SK-N-SH (cell line): ENCODE results near the gene SEC61B. TPM values are rescaled to one million over a fixed set of nuclear protein-coding genes. Genes with fewer than 3 reads are reported as not detected.

Source experiments
- CTCF ChIA-PET: fragments of 300-600, 350-600 bp; formaldehyde crosslinking; extraction: SDS; loops from one replicate; lab custom pipeline; 2021; lab: Yijun Ruan, JAX
- POLR2A ChIA-PET: fragments of 350-600 bp; sonication (Branson Sonifier 250); formaldehyde crosslinking; extraction: SDS; loops from one replicate; lab custom pipeline; 2020; ENCODE audit warnings: antibody characterized with exemption, inconsistent platforms; lab: Yijun Ruan, JAX
- DNase-seq: peaks from one replicate; pipeline ENCODE4 v3.0.0; 2012
- H2AFZ ChIP-seq: fragments of 200-600 bp; sonication (generic); 2 replicates; pipeline ENCODE4 v1.8.1; 2016; ENCODE audit warnings: antibody characterized with exemption, mild to moderate bottlenecking, low read depth
- H3F3A ChIP-seq: fragments of 200-600 bp; sonication (generic); replicated peaks from 2 replicates; pipeline ENCODE3; 2016; ENCODE audit warnings: antibody characterized with exemption, mild to moderate bottlenecking; ENCODE audit not compliant: insufficient read depth
- H3K27ac ChIP-seq, 2 experiments: fragments of 200-500 bp in 1 of 2; fragments of 200-600 bp in 1 of 2; sonication (Bioruptor generic) in 1 of 2; sonication (generic), shearing (Covaris generic) in 1 of 2; 2 replicates each; pipeline versions ENCODE4 v1.5.1 to v1.6.1; 2014 to 2016; ENCODE audit warnings: low read depth in 2 of 2, inconsistent platforms in 1 of 2, low read length in 1 of 2, mild to moderate bottlenecking in 1 of 2, mixed read lengths in 1 of 2
- H3K27me3 ChIP-seq: fragments of 200-600 bp; sonication (generic), shearing (Covaris generic); 2 replicates; pipeline ENCODE4 v1.6.1; 2016; ENCODE audit warnings: mixed run types; ENCODE audit not compliant: insufficient read depth
- H3K36me3 ChIP-seq, 2 experiments: fragments of 200-500 bp in 1 of 2; fragments of 200-600 bp in 1 of 2; sonication (Bioruptor generic) in 1 of 2; sonication (generic) in 1 of 2; replicated peaks in 1 of 2; 2 replicates each; pipeline versions ENCODE3 to v1.5.1; 2014 to 2016; ENCODE audit warnings: low read length in 1 of 2, mild to moderate bottlenecking in 1 of 2; ENCODE audit not compliant: insufficient read depth in 2 of 2, control insufficient read depth in 1 of 2
- H3K4me1 ChIP-seq, 2 experiments: fragments of 200-500 bp in 1 of 2; fragments of 200-600 bp in 1 of 2; sonication (Bioruptor generic) in 1 of 2; sonication (generic), shearing (Covaris generic) in 1 of 2; 2 replicates each; pipeline versions ENCODE4 v1.5.1 to v1.6.1; 2014 to 2016; ENCODE audit warnings: low read depth in 1 of 2, low read length in 1 of 2, mixed run types in 1 of 2; ENCODE audit not compliant: insufficient read depth in 2 of 2, control insufficient read depth in 1 of 2
- H3K4me2 ChIP-seq: fragments of 200-600 bp; sonication (generic), shearing (Covaris generic); 2 replicates; pipeline ENCODE4 v1.6.1; 2017; ENCODE audit warnings: mixed run types
- H3K4me3 ChIP-seq, 2 experiments: fragments of 200-500 bp in 1 of 2; fragments of 200-600 bp in 1 of 2; sonication (Bioruptor generic) in 1 of 2; sonication (generic), shearing (Covaris generic) in 1 of 2; 2 replicates each; pipeline versions ENCODE4 v1.5.1 to v1.8.1; 2014 to 2016; ENCODE audit warnings: low read depth in 2 of 2, inconsistent platforms in 1 of 2, low read length in 1 of 2, mild to moderate bottlenecking in 1 of 2, mixed read lengths in 1 of 2, moderate library complexity in 1 of 2
- H3K79me2 ChIP-seq: fragments of 200-600 bp; sonication (generic); 2 replicates; pipeline ENCODE4 v1.8.1; 2017; ENCODE audit warnings: mild to moderate bottlenecking; ENCODE audit not compliant: insufficient read depth
- H3K9ac ChIP-seq: fragments of 200-600 bp; sonication (generic); 2 replicates; pipeline ENCODE4 v1.6.1; 2017; ENCODE audit warnings: mixed run types
- H3K9me2 ChIP-seq: fragments of 200-600 bp; sonication (generic); 2 replicates; pipeline ENCODE4 v1.6.1; 2017; ENCODE audit warnings: mixed run types
- H3K9me3 ChIP-seq: fragments of 200-600 bp; sonication (generic); 2 replicates; pipeline ENCODE4 v1.6.1; 2017; ENCODE audit warnings: mixed run types, mild to moderate bottlenecking, moderate library complexity
- H4K20me1 ChIP-seq: fragments of 200-600 bp; sonication (generic); 2 replicates; pipeline ENCODE4 v1.6.1; 2017; ENCODE audit warnings: mild to moderate bottlenecking, mixed run types; ENCODE audit not compliant: insufficient read depth
- CHD2 ChIP-seq: fragments of 150-350 bp; IDR thresholded peaks from 2 replicates; pipeline ENCODE4 v1.6.1; 2018; ENCODE audit warnings: low read length; ENCODE audit not compliant: partially characterized antibody
- ELF1 ChIP-seq: IDR thresholded peaks from 2 replicates; pipeline ENCODE4 v1.4.0; 2012
- EP300 ChIP-seq, 2 experiments: IDR thresholded peaks; 2 replicates each; pipeline versions ENCODE4 v1.4.0 to v1.6.1; 2012; ENCODE audit warnings: borderline replicate concordance in 1 of 2, low read depth in 1 of 2, low read length in 1 of 2
- EZH2phosphoT487 ChIP-seq: fragments of 200-600 bp; sonication (generic); IDR thresholded peaks from 2 replicates; pipeline ENCODE4 v1.6.1; 2017; ENCODE audit warnings: low read depth, mixed run types, mild to moderate bottlenecking, antibody characterized with exemption, moderate library complexity, borderline replicate concordance
- FOSL2 ChIP-seq: IDR thresholded peaks from 2 replicates; pipeline ENCODE4 v1.4.0; 2012; ENCODE audit warnings: low read depth, mild to moderate bottlenecking, moderate library complexity, borderline replicate concordance
- FOXJ3 ChIP-seq: sonication (generic); formaldehyde crosslinking; IDR thresholded peaks from 2 replicates; pipeline ENCODE4 v1.5.1; 2020; ENCODE audit warnings: mild to moderate bottlenecking, missing genetic modification reagents
- GABPA ChIP-seq: IDR thresholded peaks from 2 replicates; pipeline ENCODE4 v1.4.0; 2012; ENCODE audit warnings: low read depth, mild to moderate bottlenecking
- IRF3 ChIP-seq: fragments of 150-350 bp; IDR thresholded peaks from 2 replicates; pipeline ENCODE4 v1.6.1; 2016; ENCODE audit warnings: mild to moderate bottlenecking, low read depth, low read length
- MXI1 ChIP-seq: IDR thresholded peaks from 2 replicates; pipeline ENCODE4 v1.6.1; 2012; ENCODE audit warnings: mild to moderate bottlenecking, low read depth, low read length, improper control_type of control experiment
- NFIC ChIP-seq: IDR thresholded peaks from 2 replicates; pipeline ENCODE4 v1.4.0; 2012; ENCODE audit warnings: borderline replicate concordance
- NRF1 ChIP-seq: IDR thresholded peaks from 2 replicates; pipeline ENCODE4 v1.6.1; 2012; ENCODE audit warnings: low read depth, mild to moderate bottlenecking, low read length
- RFX5 ChIP-seq: IDR thresholded peaks from 2 replicates; pipeline ENCODE4 v1.6.1; 2012; ENCODE audit warnings: mild to moderate bottlenecking, improper control_type of control experiment, low read length
- SMC3 ChIP-seq: IDR thresholded peaks from 2 replicates; pipeline ENCODE4 v1.6.1; 2012; ENCODE audit warnings: low read depth, low read length, improper control_type of control experiment
- WGBS: methylation state at CpG from one replicate; pipeline ENCODE4 v1.1.6; 2017; ENCODE audit warnings: low lambda C conversion rate; 5-methylcytosine and 5-hydroxymethylcytosine counted together
- polyA plus RNA-seq, 3 experiments: library from polyadenylated mRNA; depleted of rRNA; stranded (reverse); fragments of >200 nt; gene quantifications; 2 replicates each; pipeline ENCODE4 v1.2.3, GENCODE V29; 2012

SEC61B gene
- polyA plus RNA-seq, 1 of the 3 experiments (the other 2 are of a cell fraction): 174 TPM

- TF ChIP-seq EZH2phosphoT487: no peak
- peak; percentile 19 for DNase-seq
- H3K9me2 ChIP-seq: no peaks in the 10 kb centered on the region
- H3K36me3 ChIP-seq: no peaks in the 10 kb centered on the region
- no peak overlapping the region for H3K9ac ChIP-seq
- CTCF ChIA-PET: interaction anchor here (0.6 to 2.0 kb wide), 6 partner anchors 11 to 651 kb away, joined by 3 to 7 read pairs (median 3); no protein-coding TSS in a partner anchor
- POLR2A ChIA-PET: interaction anchor here (0.6 kb wide), 1 partner anchor 25 kb away, joined by 4 read pairs; no protein-coding TSS in a partner anchor
- H3F3A ChIP-seq: no peaks in the 10 kb centered on the region
- H3K27me3 ChIP-seq: no peaks in the 10 kb centered on the region
- H2AFZ ChIP-seq: no peak overlapping the region
- WGBS: 84% methylated on average over 16 of the region's 17 CpGs
- H3K9me3 ChIP-seq: no peaks in the 10 kb centered on the region
- H3K79me2 ChIP-seq: no peaks in the 10 kb centered on the region
- H4K20me1 ChIP-seq: no peaks in the 10 kb centered on the region
- H3K4me1 ChIP-seq: peaks cover 0 to 32% of the 10 kb centered on the region in 2 experiments; a peak in 1 of 4 replicates
- no peak overlapping the region for H3K27ac ChIP-seq
- no peak overlapping the region for H3K4me3 ChIP-seq
- no peak overlapping the region for H3K4me2 ChIP-seq
These were observed 42.9 kb upstream of the SEC61B start for GRCh38 chr9:99178912-99179872.

GRCh38 chr9:99180199-99180598 is 41.9 kb upstream of the SEC61B start:
- H3K4me3 ChIP-seq: no peak overlapping the region
- DNase-seq: no peak
- no peak overlapping the region for H2AFZ ChIP-seq
- no peaks in the 10 kb centered on the region for H3F3A ChIP-seq
- H4K20me1 ChIP-seq: no peaks in the 10 kb centered on the region
- H3K27ac ChIP-seq: no peak overlapping the region
- no peaks in the 10 kb centered on the region for H3K9me2 ChIP-seq
- no peaks in the 10 kb centered on the region for H3K36me3 ChIP-seq
- H3K9me3 ChIP-seq: no peaks in the 10 kb centered on the region
- POLR2A ChIA-PET: no interaction called here
- H3K4me2 ChIP-seq: no peak overlapping the region
- no peaks in the 10 kb centered on the region for H3K27me3 ChIP-seq
- no peak for TF ChIP-seq GABPA
- no peak for TF ChIP-seq SMC3
- TF ChIP-seq CHD2: no peak
- TF ChIP-seq IRF3: no peak
- no peak for TF ChIP-seq FOSL2
- no peak for TF ChIP-seq NRF1
- no peak for TF ChIP-seq RFX5
- no peak for TF ChIP-seq MXI1
- TF ChIP-seq ELF1: no peak
- no peak for TF ChIP-seq EP300 (IDR thresholded peaks at IDR 0.05; ENCODE audit: borderline replicate concordance in 1 of 2, low read depth in 1 of 2, low read length in 1 of 2)
- no peak for TF ChIP-seq NFIC
- no peak for TF ChIP-seq FOXJ3 (CRISPR knock-in tag)
- TF ChIP-seq, all 33 proteins: peak for 0
- H3K9ac ChIP-seq: no peak overlapping the region
- H3K4me1 ChIP-seq: peaks cover 3 to 35% of the 10 kb centered on the region in 2 experiments; a peak in 1 of 4 replicates
- CTCF ChIA-PET: no interaction called here
- WGBS: 98% methylated on average over 1 of the region's 1 CpG
- H3K79me2 ChIP-seq: no peaks in the 10 kb centered on the region
